Stimulated activated CD4-positive, alpha-beta T cell treated with anti-CD3 and anti-CD28 coated beads, Interleukin-2, amount 100 ng/mL, for 48 hours (primary cell): ENCODE results near the gene TESK2.
"Not testable (repeated sequence)": the region's sequence is repeated elsewhere in the genome, so short reads cannot be mapped to it uniquely, and the experiment has no call there.

ENCODE experiments used
- DNase-seq, 2 donors: peaks; one replicate each; pipeline ENCODE4 v3.0.0-alpha.2; 2020

The TESK2 gene

GRCh38 chr1:45410850-45411509 lies 80.0 kb downstream of the TESK2 start:
- no peak for DNase-seq

GRCh38 chr1:45409276-45409675 lies 81.7 kb downstream of the TESK2 start:
- DNase-seq, result no peak

GRCh38 chr1:45407629-45408287 lies 83.2 kb downstream of the TESK2 start:
- DNase-seq, result no peak

- no peak for DNase-seq
These were observed 85.3 kb downstream of the TESK2 start for GRCh38 chr1:45405636-45406035.

- DNase-seq, result no peak
These were observed 87.2 kb downstream of the TESK2 start for GRCh38 chr1:45403718-45404117.

GRCh38 chr1:45403298-45403697 lies 87.7 kb downstream of the TESK2 start:
- DNase-seq, result no peak

GRCh38 chr1:45401524-45401923 lies 89.4 kb downstream of the TESK2 start:
- no peak for DNase-seq

- DNase-seq, result no peak
These were observed 90.9 kb downstream of the TESK2 start for GRCh38 chr1:45400049-45400448.

GRCh38 chr1:45397285-45397684 lies 93.7 kb downstream of the TESK2 start:
- DNase-seq, result no peak

- DNase-seq, result no peak
These were observed 95.4 kb downstream of the TESK2 start for GRCh38 chr1:45395582-45395981.

- DNase-seq, result no peak
These were observed 95.9 kb downstream of the TESK2 start for GRCh38 chr1:45395051-45395450.

- no peak for DNase-seq
These were observed 96.6 kb downstream of the TESK2 start for GRCh38 chr1:45394342-45394741.

- DNase-seq, result no peak
These were observed 97.2 kb downstream of the TESK2 start for GRCh38 chr1:45393718-45394302.

- DNase-seq, result no peak
These were observed 104.7 kb downstream of the TESK2 start for GRCh38 chr1:45386219-45386618.

- no peak for DNase-seq
These were observed 105.7 kb downstream of the TESK2 start for GRCh38 chr1:45385302-45385701.

GRCh38 chr1:45384213-45384612 lies 106.8 kb downstream of the TESK2 start:
- not testable (repeated sequence) for DNase-seq

GRCh38 chr1:45383191-45383590 lies 107.8 kb downstream of the TESK2 start:
- DNase-seq, result no peak

- DNase-seq, result no peak
These were observed 109.7 kb downstream of the TESK2 start for GRCh38 chr1:45381243-45381642.

GRCh38 chr1:45380730-45381129 lies 110.2 kb downstream of the TESK2 start:
- no peak for DNase-seq

GRCh38 chr1:45380125-45380524 lies 110.8 kb downstream of the TESK2 start:
- no peak for DNase-seq

GRCh38 chr1:45379524-45379923 lies 111.4 kb downstream of the TESK2 start:
- no peak for DNase-seq

GRCh38 chr1:45378184-45378583 lies 112.8 kb downstream of the TESK2 start:
- no peak for DNase-seq

- DNase-seq, result no peak
These were observed 115.6 kb downstream of the TESK2 start for GRCh38 chr1:45375104-45376090.
